Memory B cell (primary cell): ENCODE results near the gene PNKD.

Experiments
- ATAC-seq: fragments of 150-1000 bp; cut with Tn5 transposase; 2 replicates; pipeline ENCODE4 v1.10.0; 2021; ENCODE audit warnings: low read depth, mild to moderate bottlenecking, moderate library complexity
- DNase-seq, 2 donors: peaks; one replicate each; pipeline ENCODE4 v3.0.0; 2022; ENCODE audit warnings: low spot score in 2 of 2
- H3K27ac Mint-ChIP-seq: one replicate; pipeline ENCODE4 v1.8.0; 2022; ENCODE audit warnings: mild to moderate bottlenecking, moderate library complexity, mixed read lengths
- H3K27me3 Mint-ChIP-seq: one replicate; pipeline ENCODE4 v1.8.0; 2022; ENCODE audit warnings: mixed read lengths
- H3K36me3 Mint-ChIP-seq: one replicate; pipeline ENCODE4 v1.8.0; 2022; ENCODE audit warnings: mild to moderate bottlenecking, mixed read lengths
- H3K4me1 Mint-ChIP-seq: one replicate; pipeline ENCODE4 v1.8.0; 2022; ENCODE audit warnings: mixed read lengths
- H3K4me3 Mint-ChIP-seq: one replicate; pipeline ENCODE4 v1.8.0; 2022; ENCODE audit warnings: mild to moderate bottlenecking, moderate library complexity, mixed read lengths
- H3K9me3 Mint-ChIP-seq: one replicate; pipeline ENCODE4 v1.8.0; 2022; ENCODE audit warnings: mixed read lengths

PNKD gene

DNA sequence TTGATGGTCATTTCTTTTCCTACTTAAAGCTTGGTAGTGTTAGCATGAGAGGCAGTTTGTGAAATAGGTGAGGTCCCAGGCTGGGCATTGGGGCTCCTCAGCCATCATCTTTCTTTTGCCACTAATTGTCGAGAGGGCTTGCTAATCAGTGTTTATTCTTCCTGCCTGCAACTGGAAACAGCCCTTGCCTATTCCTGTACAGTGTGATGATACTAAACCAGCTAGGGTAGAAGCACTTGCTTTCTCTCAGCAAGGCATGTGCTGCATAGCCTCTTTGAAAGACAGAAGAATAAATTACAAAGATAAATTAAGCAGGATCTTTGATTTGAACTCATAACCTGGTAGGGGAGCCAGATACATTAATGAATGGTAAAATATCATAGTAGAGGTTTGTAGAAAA lies 26.1 kb upstream of the PNKD start:
- DNase-seq (no peak), ATAC-seq (no peak)
- H3K27me3 Mint-ChIP-seq: no peaks in the 10 kb centered on the region
- peaks cover 3% of the 10 kb centered on the region for H3K4me1 Mint-ChIP-seq
- no peak overlapping the region for H3K4me3 Mint-ChIP-seq
- no peaks in the 10 kb centered on the region for H3K9me3 Mint-ChIP-seq
- peak overlapping the region; percentile 24 for H3K27ac Mint-ChIP-seq
- peaks cover 29% of the 10 kb centered on the region for H3K36me3 Mint-ChIP-seq

DNA sequence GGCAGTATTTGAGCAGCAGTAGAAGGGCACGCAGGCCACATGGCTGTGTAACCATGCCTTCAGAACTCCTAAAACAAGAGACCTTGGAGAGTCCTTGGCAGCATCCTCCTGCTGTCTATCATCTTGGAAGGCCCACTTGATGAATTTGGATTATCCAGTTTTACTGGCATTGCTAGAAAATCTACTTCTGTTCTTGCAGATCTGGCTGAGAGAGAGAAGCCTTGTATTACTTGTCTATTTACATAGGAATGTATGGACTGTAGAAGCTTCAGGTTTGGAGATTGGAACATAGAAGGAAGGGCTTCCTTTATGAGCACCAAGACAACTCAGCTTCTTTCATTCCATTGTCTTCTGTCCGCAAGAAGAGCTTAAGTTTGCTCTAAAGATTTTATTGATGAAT lies 25.7 kb upstream of the PNKD start:
- Mint-ChIP-seq H3K27me3 (no peaks in the 10 kb centered on the region), H3K4me3 (no peak overlapping the region), H3K9me3 (no peaks in the 10 kb centered on the region), H3K4me1 (peaks cover 3% of the 10 kb centered on the region), H3K36me3 (peaks cover 34% of the 10 kb centered on the region), H3K27ac (no peak overlapping the region)
- no peak for ATAC-seq
- DNase-seq: no peak

DNA sequence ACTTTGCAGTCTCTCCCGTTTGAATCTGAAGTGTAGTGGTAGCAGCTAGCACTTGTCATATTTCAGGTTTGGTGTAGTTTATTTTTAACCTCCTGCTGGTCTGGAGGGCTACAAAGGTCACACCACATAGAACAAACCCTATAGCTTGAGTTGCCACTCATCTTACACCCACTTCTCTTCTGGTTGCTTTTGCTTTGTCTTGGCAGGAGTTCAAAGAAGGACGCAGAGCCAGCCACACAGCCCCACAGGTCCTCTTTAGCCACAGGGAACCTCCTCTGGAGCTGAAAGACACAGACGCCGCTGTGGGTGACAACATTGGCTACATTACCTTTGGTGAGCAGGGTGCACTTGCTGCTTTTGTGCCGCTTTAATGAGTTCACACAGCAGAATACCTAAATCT lies 25.1 kb upstream of the PNKD start:
- Mint-ChIP-seq H3K36me3 (peaks cover 38% of the 10 kb centered on the region), H3K4me3 (no peak overlapping the region), H3K27ac (no peak overlapping the region), H3K4me1 (peaks cover 3% of the 10 kb centered on the region), H3K27me3 (no peaks in the 10 kb centered on the region), H3K9me3 (no peaks in the 10 kb centered on the region)
- DNase-seq: no peak
- no peak for ATAC-seq

DNA sequence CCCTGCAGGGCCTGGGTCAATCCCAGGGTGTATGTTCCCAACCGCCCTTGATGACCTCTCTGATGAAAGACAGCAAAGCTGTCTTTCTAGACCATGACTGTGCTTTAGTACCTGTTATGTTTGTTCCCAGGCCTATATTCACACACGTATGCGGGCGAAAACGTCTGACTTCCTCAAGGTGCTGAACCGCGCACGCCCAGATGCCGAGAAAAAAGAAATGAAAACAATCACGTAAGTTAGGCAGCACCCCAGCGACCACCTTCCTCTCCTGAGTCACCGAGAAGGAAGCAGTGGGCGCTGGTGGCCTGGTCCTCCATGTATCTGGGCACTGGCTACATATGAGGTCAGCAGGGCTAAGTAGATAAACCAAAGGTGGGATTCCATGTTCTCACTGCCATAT lies 20.6 kb upstream of the PNKD start:
- Mint-ChIP-seq H3K27ac (no peak overlapping the region), H3K4me1 (no peaks in the 10 kb centered on the region), H3K9me3 (no peaks in the 10 kb centered on the region), H3K27me3 (no peaks in the 10 kb centered on the region), H3K4me3 (no peak overlapping the region), H3K36me3 (peaks cover 37% of the 10 kb centered on the region)
- ATAC-seq (no peak), DNase-seq (no peak)

DNA sequence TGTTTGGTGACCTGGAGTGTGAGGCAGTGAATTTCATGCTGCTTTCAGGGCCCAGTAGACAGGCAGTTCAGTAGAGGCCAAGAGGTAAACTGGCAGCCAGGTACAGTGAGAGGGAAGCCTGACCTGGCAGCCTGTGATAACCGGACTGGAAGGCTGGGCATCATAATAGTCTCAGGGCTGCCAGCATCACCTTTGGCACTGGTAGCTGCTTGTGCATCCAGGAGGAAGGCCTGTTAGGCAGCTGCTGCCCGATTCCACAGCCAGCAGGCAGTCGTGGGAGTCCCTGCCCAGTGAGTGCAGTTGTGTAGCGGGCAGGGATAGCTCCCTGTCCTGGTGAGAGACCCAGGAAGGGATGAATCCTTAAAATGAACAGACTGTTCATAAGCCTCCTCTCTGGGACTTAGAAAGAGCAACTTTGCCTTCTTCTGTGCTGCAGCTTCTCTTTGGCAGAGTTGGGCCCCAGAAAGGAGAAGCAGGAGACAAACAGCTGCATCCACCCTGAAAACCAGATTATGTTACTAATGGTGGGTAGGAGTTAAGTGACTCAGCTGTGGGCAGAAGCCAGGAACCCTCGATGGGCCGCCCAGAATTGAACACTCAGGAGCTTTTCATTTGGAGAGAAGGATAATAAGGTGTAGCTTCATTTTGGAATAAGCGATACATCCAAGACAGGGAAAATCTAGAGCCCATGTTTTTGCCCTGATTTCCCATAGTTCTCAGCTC lies 17.6 kb upstream of the PNKD start:
- H3K27ac Mint-ChIP-seq: peak overlapping the region; percentile 66

DNA sequence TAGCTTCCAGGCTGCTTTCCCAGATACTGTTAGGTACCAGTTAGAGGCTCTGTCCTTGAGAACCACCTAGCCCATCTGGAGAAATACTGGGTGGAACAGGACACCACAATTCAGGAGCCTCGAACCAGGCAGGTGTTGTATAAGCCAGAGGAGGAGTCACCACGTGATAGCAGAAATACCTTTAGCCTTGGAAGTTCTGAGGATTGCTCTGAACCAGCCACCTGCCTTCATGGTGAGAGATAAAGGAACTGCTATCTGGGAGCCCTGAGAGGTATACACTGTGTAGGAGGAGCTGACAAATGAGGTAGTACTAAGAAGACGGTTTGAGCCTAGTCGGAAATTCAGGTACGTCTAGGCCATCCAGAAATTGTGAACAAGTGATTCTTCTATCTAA lies 17.1 kb upstream of the PNKD start:
- Mint-ChIP-seq H3K4me1 (peaks cover 6% of the 10 kb centered on the region), H3K27ac (peak overlapping the region; percentile 66), H3K4me3 (no peak overlapping the region), H3K36me3 (peaks cover 35% of the 10 kb centered on the region), H3K9me3 (no peaks in the 10 kb centered on the region), H3K27me3 (no peaks in the 10 kb centered on the region)
- DNase-seq: no peak
- no peak for ATAC-seq

More for the DNA sequence above, 17.6 kb upstream of the PNKD start:
- Mint-ChIP-seq H3K36me3 (peaks cover 37% of the 10 kb centered on the region), H3K27me3 (no peaks in the 10 kb centered on the region), H3K4me1 (peaks cover 4% of the 10 kb centered on the region), H3K9me3 (no peaks in the 10 kb centered on the region), H3K4me3 (no peak overlapping the region)
- no peak for ATAC-seq
- DNase-seq: no peak

DNA sequence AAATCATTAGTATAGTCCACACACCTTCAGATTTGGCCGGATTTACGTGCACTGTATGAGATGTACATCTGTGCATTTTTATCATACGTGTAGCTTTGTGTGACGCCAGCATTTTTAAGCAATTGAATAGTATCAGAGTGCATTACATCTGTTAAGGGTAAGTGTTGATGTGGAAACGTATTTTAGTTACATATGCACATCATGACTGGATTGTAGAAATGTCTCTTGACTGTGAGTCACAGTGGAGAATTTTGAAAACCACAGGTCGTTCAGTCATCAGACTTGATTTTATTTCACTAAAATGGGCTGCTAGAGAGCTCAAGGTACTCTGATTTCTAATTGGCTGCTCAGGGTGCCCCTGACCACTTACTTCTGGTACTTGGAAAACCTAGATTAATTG lies 14.9 kb upstream of the PNKD start:
- H3K9me3 Mint-ChIP-seq: no peaks in the 10 kb centered on the region
- H3K4me3 Mint-ChIP-seq: no peak overlapping the region
- peak overlapping the region; percentile 88 for H3K27ac Mint-ChIP-seq
- H3K36me3 Mint-ChIP-seq: peaks cover 19% of the 10 kb centered on the region
- no peak for ATAC-seq
- DNase-seq: no peak
- H3K4me1 Mint-ChIP-seq: peaks cover 18% of the 10 kb centered on the region
- H3K27me3 Mint-ChIP-seq: no peaks in the 10 kb centered on the region

DNA sequence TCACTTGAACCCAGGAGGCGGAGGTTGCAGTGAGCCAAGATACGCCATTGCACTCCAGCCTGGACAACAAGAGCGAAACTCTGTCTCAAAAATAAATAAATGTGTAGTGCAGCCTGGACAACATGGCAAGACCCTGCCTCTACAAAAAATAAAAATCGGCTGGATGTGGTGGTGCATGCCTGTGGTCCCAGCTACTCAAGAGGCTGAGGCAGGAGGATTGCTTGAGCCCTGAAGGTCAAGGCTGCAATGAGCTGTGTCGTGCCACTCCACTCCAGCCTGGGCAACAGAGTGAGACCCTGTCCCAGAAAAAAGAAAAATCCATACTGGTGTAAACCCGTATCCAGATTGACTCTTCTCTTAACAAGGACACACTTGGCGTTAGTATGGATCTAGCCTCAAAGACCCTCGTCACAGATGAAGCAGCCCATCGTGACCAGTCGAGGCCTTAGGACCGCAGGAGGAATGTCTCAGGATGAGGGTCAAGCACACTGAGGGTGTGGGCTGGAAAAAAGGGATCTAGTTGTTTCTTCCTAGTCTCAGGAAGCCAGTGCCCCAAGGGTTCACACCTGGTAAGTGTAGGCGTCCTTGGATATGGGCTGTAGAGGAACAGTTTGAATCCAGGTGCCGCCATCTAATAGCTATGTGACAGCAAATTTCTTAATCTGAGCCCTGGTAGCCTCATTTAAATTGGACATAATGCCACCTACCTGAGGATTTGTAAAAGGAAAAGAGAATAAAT lies 13.5 kb upstream of the PNKD start:
- Mint-ChIP-seq H3K27me3 (no peaks in the 10 kb centered on the region), H3K4me3 (no peak overlapping the region), H3K27ac (peak overlapping the region; percentile 88), H3K36me3 (peaks cover 15% of the 10 kb centered on the region), H3K4me1 (peaks cover 25% of the 10 kb centered on the region), H3K9me3 (no peaks in the 10 kb centered on the region)
- ATAC-seq (no peak), DNase-seq (no peak)

DNA sequence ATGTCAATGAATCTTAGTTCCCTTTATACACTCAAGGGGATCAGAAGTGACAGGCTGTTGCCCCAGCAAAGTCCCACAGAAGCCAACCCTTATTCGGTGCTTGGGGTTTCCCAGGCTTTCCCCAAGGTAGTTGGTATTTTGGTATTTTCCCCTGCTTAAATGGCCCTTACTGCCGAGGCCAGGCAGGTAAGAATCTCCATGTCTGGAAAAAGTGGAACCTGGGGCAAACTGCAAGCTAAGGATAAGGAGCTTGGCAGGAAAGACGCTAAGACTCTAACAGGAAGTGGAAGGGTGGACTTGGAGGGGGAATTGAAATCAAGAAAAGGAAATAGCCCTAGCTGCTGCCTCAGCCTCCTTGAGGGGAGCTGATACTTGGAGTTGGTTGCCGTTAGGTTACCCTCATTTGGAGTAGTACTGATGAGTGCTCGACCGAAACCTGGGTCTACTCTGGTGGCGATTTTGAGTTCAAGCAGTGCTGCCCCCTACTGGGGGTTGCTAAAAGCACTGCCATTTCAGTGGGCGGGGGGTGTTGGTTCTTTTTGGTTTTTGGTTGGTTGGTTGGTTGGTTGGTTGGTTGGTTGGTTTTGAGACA lies 12.8 kb upstream of the PNKD start:
- peak overlapping the region; percentile 47 for H3K4me3 Mint-ChIP-seq
- no peaks in the 10 kb centered on the region for H3K27me3 Mint-ChIP-seq
- H3K36me3 Mint-ChIP-seq: peaks cover 12% of the 10 kb centered on the region
- no peaks in the 10 kb centered on the region for H3K9me3 Mint-ChIP-seq
- peak overlapping the region; percentile 88 for H3K27ac Mint-ChIP-seq
- ATAC-seq (peak; percentile 90), DNase-seq (peak; percentile 75 to 85)
- peaks cover 27% of the 10 kb centered on the region for H3K4me1 Mint-ChIP-seq

DNA sequence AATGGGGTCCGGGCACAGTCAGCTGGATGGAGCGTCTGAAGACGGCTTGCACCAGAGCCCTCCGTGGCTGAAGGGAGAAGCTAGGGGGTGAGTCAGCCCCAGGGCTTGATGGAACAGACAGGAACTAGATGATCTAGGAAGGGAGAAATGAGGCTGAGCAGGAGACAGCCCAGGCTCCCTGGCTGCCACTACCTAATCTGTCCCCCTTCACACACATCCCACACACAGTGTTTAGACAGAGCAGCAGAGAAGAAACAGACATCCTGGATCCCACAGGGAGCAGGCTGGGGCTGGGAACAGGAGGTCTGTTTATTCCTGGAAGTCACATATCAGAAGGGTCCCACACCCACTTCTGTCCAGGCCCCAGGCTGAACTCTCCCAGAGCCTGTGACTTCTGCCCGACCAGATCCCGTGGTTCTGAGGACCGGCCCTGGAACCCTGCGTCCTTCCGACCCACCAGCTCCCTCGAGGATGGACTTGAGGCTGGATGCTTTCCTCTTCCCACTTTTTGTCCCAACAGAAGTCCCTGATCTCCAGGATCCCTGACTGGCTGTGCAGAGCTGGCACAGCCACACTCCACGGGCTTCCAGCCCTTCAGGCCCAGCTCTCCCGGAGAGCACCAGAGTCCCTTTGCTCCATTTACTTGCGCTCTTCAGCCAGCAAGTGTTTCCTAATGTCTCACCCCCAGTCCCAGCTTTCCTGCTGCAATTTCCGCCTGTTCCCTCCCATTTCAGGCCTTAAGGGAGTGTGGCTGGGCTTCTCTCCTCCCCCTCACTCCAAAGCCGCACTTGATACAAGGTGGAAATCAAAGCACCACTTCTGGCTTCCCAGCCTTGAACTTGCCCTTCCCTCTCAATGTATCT lies 11.0 kb upstream of the PNKD start:
- no peak for DNase-seq
- H3K27me3 Mint-ChIP-seq: no peaks in the 10 kb centered on the region
- peaks cover 32% of the 10 kb centered on the region for H3K4me1 Mint-ChIP-seq
- peak overlapping the region; percentile 76 for H3K27ac Mint-ChIP-seq
- no peaks in the 10 kb centered on the region for H3K9me3 Mint-ChIP-seq
- peaks cover 9% of the 10 kb centered on the region for H3K36me3 Mint-ChIP-seq
- ATAC-seq: no peak
- H3K4me3 Mint-ChIP-seq: peak overlapping the region; percentile 34

DNA sequence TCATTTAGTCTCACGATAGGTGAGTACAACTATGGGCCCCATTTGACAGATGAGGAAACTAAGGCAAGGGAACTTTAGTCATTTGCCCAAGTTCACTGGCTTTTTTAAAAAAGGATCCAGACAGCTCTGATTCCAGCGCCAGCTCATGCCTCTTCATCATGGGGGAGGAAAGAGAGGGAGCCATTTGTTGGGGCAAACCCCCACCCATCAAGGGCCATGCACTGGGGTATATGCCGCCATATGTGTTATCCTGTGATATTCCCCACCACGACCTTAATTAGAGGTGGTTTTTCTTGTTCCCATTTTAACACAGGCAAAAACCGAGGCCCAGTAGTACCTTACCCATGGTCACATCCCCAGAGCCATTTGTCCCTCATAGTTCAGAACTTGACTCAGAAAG lies 10.2 kb upstream of the PNKD start:
- H3K27ac Mint-ChIP-seq: no peak overlapping the region
- DNase-seq: no peak

DNA sequence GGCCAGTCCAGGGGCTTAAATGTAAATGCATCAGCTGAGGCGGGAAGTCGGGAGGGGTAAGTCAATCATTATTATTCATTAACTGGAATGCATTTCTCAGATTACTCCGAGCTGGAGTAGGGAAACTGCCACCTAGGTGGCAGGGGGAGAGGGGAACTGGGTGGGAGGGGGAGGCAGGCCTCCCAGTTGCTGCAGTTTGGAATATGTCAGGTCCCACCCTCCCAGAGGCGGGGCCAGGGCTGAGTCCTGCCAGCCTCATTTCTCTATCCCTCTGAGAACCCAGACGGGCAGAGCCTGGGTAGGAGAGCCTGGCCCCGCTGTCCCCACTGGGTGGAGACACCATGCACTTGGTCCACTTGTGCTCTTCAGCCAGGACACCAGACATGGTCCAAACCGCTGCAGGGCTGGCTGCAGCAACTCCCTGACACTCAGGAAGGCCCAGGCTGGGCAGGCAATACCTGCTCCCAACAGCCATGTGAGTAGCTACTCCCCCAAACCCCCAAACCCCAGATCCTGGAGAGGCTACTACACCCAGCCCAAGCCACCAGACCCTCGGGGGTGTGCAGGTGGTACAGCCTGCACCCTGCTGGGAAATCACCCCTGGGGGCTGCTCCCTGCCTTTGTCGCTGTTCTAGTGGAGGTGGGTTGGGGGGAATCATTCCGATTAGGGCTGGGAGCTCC lies 9.4 kb upstream of the PNKD start, which contains the start of gene GPBAR1:
Gene GPBAR1, plus strand, starts transcription at position 274 of the 681 bp plus-strand sequence. CDS start 1,710 bp downstream, outside the sequence.
- DNase-seq (no peak), ATAC-seq (no peak)
- Mint-ChIP-seq H3K4me3 (peak within 1 kb of the TSS; percentile 57), H3K4me1 (peaks cover 32% of the 10 kb centered on the region), H3K36me3 (peaks cover 8% of the 10 kb centered on the region), H3K27ac (peak within 1 kb of the TSS; percentile 76), H3K9me3 (no peaks in the 10 kb centered on the region), H3K27me3 (no peaks in the 10 kb centered on the region)

More for the DNA sequence above, 10.2 kb upstream of the PNKD start:
- peaks cover 5% of the 10 kb centered on the region for H3K36me3 Mint-ChIP-seq
- H3K27me3 Mint-ChIP-seq: no peaks in the 10 kb centered on the region
- H3K4me1 Mint-ChIP-seq: peaks cover 32% of the 10 kb centered on the region
- H3K4me3 Mint-ChIP-seq: no peak overlapping the region
- H3K9me3 Mint-ChIP-seq: no peaks in the 10 kb centered on the region
- no peak for ATAC-seq
